GDM1 (cell line): ENCODE results near the gene PTPRT.

Source experiments
- DNase-seq: peaks from one replicate; lab custom pipeline; 2025; lab: John Stamatoyannopoulos, UW

The PTPRT gene

DNA sequence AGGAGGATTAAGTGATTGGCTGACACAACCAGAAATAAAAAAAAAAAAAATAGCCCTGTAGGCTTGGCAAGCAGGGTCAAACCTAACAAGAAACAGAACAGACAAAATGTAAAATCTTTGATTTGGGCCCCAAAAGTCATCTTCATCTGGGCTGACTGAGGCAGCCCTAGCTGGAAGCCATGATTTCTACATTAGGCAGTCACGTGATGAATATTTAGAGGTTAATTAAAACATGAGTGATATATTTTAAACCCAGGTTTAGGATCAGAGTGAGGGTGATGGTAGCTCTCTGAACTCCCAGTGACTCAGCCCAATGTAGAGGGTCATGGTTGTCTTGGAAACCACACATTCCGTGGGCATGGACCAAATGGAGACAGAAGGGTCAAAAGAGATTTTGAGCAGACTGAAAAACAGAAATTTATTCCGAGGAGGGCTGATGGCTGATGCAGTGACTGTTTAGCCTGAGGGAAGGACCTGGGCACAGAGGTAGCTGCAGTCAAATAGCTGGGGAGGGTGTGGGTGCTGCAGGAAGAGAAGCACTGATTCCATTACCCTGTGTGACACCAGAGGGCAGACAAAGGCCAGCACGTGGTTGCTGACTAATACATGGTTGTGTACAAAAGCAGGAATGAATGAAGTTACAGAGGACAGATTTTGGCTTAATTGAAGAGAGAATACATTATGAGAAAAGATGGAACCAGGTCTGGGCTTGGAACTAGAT, 998.4 kb downstream of the PTPRT start:
- no peak for DNase-seq

- no peak for DNase-seq
These were observed 999.6 kb downstream of the PTPRT start for GRCh38 chr20:42190084-42190483.

- no peak for DNase-seq
These were observed 1003.4 kb downstream of the PTPRT start for GRCh38 chr20:42186337-42186736.

GRCh38 chr20:42183147-42183546, 1006.6 kb downstream of the PTPRT start:
- no peak for DNase-seq

GRCh38 chr20:42181064-42181463, 1008.6 kb downstream of the PTPRT start:
- no peak for DNase-seq

- DNase-seq, result no peak
These were observed 1009.9 kb downstream of the PTPRT start for GRCh38 chr20:42179768-42180167.

DNA sequence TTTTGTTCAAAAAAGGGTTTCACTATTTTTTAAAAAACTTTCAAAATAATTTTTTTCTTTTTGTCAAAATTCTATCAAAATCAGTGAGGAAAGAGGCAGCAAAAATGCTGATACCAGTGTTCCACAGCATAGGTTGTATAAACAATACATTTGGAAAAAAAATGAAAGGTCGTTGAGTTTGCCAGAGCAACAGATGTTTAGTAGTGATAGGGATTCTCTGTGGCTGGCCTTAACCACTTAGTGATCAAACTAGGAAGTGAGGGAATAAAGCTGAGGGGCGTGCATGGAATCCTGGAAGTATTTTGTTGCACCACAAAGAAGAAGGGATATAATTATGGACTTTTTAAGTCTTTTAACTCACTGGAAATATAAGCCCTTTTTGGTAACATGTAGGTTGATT, 1016.3 kb downstream of the PTPRT start:
- DNase-seq, result no peak

DNA sequence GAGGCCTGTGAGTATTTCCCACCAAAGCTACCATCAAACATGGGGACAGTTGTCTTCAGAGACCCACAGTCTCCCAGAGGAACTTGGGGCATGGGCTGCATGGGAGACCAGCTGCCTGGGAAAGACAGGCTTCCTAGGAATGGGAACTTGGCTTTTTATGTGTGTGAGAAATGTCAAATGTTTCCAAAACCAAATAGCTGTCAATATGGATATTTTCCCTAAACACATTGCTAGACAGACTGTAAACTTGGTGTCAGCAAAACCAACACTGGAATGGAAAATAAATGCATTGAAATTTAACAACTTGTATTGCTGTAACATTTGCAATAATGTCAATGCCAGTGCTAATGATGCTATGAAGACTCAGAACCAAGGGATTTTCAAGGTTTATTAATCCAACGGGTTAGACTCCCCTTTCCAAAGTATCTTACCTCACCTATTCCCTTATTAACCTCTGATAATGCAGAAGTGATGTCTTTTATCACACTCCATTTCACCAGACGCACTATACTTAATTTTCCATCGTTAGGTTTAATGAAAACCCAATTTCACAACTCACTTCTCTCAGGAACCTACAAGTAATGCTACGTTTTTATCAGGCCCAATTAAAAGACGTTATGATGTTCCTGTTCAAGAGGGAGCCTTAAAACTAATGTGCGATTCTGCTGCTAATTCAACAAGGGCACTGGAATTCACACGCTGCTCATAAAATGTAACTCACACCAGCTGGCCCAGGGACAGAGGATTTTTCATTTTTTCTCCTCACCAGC, 1025.4 kb downstream of the PTPRT start:
- DNase-seq, result no peak

DNA sequence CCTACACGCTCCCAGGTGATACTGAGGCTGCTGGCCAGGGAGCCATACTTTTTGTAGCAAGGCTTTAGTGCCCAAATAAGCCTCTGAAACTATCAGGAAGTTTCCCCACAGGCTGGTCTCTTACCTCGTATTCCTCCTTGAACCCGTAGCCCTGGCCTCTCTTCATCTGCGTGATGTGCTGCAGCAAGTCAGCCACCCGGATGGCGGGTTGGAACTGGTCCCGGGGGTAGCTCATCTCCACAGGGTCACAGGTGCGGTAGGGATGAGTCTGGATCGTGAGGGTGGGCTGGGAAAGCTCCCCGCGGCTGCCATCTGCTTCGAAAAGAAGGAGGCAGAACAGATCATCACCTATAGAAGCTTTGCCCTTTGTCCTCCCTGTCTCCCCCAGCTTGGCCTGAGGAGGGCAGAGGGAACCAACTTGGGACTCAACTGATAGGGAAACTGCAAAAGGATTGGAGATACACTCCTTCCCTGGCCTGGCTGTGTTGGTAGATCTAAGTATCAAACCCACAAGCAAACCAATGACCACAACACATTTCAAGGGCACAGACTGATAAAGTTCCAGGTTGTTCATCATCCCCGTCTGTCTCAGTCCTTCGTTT, 1028.4 kb downstream of the PTPRT start:
- no peak for DNase-seq

DNA sequence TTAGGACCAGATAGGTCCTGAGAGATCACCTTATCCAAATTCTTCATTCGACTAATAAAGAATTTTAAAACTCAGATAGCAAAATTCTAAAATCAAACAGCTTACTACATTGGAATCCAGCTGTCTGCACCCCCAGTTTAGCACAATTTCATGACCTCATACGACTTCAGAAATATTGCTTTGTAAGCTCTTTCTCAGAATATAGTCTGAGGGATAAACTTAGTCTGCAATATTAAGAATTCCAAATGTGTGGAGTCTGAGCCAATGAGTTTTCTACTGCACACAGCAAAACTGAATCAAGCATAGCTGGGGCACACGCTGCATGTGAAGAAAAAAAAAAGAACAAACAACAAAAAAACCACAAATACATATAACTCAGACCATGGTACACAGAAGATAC, 1029.9 kb downstream of the PTPRT start:
- no peak for DNase-seq

- DNase-seq, result no peak
These were observed 1031.4 kb downstream of the PTPRT start for GRCh38 chr20:42158272-42158671.

GRCh38 chr20:42155586-42155985, 1034.1 kb downstream of the PTPRT start:
- no peak for DNase-seq

DNA sequence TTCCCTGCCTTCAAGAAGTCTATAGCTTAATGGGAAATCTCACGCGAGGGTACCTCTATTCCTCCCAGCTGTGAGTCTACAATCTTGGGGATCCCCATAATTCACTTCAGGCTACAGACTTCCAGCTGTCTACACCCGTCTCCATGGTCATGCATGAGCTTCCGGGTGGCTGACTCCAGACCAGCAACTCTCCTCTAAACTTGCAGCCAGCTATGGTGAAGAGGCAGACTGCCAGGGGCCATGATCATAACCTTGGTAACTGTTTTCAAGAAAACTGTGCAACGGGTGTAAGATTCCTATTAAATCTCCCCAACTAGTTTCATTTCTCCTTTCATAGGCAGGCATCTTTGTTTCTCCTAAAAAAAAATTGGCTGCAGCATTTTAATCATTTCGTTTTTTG, 1037.1 kb downstream of the PTPRT start:
- DNase-seq, result no peak

DNA sequence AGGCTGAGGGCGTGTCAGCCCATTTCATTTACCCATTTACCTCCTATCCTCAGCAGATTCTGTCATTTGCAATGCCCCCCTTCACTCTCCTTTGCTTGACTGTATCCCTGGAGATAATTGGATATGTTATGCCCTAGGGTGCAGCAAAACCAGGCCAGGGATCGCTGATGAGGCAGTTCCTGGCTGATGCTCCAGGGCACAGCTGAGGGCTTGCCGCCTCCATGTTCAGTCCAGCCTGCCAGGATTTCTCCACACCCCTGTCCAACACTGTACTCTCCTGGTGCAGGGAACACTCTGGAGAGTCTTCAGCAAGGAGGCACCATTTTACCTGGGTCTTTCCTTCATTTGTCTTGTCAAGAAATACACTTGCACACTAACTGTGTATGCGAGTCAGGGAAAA, 1039.5 kb downstream of the PTPRT start:
- no peak for DNase-seq

DNA sequence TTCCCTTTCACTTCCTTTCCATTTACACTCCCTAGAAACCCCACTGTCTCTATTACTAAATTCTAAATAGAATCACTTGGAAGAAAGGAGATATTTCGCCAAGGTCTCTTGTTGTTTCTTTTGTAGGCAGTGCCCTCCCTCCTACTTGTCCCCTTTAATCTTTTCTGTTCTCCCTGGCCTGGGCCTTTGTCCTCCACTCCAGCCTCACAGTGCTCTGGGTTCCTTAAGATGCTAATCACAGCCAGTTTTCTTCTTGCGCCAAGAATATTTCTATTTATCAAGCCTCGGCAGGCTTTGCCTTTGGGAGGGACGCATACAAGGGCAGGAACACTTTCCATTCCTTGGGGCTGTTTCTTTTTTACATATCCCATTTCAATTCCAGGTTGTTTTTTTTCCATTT, 1051.0 kb downstream of the PTPRT start:
- no peak for DNase-seq

GRCh38 chr20:42134265-42135098, 1055.2 kb downstream of the PTPRT start:
- no peak for DNase-seq

- DNase-seq, result no peak
These were observed 1058.7 kb downstream of the PTPRT start for GRCh38 chr20:42130810-42131596.

DNA sequence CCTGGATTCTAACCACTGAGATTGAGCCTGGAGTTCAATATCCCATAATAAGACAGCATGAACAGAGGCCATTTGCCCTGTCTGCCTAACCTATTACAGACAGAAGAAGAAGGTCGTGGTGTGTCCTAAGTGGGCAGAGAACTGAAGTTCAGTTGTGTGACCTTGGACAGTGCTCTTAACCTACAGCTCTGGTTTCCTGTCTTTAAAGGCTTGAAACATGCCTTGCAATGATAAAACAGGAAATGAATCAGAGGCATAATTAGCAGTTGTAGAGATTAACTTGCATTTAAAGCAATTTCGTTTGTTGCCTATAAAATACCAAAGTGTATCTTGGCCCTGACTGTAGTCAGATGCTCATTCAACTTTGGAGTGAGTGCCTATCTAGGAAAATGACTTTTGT, 1064.3 kb downstream of the PTPRT start:
- DNase-seq, result no peak

GRCh38 chr20:42123981-42124473, 1065.7 kb downstream of the PTPRT start:
- DNase-seq, result no peak

DNA sequence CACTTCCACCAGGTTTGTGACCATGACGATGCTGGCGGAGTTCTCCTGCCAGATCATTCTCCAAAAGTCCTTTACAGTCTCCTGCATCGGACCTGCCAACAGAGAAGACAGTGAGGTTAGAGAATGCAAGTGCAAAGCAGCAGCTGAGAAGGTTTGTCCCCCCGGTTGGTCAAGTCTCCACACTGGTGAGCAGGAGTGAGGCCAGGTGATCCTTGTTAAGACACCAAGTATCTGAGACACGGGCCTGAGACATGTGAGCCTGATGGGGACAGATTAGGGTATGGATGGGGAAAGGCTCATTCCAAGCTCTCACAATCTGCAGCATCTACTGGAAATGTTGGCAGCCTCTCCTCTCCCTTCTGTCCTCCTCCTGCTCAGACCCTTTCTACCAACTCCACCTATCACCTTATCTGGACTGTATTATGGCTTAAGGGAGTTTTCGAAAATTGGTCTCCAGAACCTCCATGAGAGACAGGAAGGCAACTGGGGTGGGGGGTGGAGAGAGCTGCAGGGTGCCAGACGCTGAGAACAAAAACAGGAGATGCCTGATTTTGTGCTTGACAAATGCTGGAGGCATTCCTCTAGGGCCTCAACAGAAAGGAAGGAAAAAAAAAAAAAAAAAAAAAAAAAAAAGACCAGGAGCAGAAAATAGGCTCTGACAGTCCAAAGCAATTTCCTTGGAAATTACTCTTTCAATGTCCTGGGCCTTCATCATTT, 1071.1 kb downstream of the PTPRT start:
- no peak for DNase-seq

GRCh38 chr20:42118001-42118400, 1071.7 kb downstream of the PTPRT start:
- DNase-seq, result no peak
